Activated T-helper 1 cell treated with Interleukin-2 at 50 U/mL for 16 hours (primary cell): ENCODE results near the gene SDK1.

ENCODE experiments used
- DNase-seq: peaks from one replicate; pipeline ENCODE4 v3.0.0-alpha.2; 2020; ENCODE audit warnings: low read depth

The SDK1 gene

GRCh38 chr7:3787717-3788264 lies 486.7 kb downstream of the SDK1 start:
- no peak for DNase-seq

GRCh38 chr7:3790803-3791202 lies 489.8 kb downstream of the SDK1 start:
- no peak for DNase-seq

DNA sequence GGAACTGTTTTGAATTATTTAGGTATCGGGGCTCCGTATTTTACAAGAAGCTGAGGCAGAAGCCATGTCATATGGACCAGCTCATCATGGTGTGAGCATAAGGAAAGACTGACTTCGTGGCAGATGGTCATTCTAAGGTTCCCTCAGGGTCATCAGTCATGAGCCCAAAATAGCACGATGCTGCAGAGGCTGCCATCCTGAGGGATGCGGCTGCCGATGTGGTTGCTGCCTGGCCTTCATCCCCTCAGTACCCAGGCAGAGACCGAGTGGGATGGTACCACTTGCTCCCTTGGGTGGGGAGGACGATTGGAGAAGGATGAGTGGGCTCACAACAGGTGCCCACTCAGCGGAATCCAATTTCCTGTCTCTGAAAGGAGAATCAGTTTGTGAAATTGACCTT lies 490.3 kb downstream of the SDK1 start:
- no peak for DNase-seq

DNA sequence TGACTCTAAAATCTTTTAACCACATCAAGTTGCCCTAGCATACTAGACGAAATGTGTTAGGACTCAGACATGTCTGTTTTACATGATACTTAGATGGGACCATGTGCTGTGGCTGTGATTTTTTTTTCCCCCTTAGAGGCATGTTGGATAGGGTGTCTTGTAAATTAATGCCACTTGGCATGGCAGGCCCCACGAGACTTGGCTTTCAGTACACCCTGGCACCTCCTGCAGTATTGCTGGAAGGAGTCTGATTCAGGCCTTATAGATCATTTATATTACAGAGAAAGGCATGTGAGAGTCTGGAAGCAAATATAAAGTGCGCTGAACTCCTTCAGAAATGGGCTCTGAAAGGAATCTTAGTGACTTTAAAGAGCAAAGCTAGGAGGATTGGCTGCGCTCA lies 494.1 kb downstream of the SDK1 start:
- DNase-seq: no peak

GRCh38 chr7:3795781-3796180 lies 494.7 kb downstream of the SDK1 start:
- no peak for DNase-seq

GRCh38 chr7:3805151-3805550 lies 504.1 kb downstream of the SDK1 start:
- no peak for DNase-seq

DNA sequence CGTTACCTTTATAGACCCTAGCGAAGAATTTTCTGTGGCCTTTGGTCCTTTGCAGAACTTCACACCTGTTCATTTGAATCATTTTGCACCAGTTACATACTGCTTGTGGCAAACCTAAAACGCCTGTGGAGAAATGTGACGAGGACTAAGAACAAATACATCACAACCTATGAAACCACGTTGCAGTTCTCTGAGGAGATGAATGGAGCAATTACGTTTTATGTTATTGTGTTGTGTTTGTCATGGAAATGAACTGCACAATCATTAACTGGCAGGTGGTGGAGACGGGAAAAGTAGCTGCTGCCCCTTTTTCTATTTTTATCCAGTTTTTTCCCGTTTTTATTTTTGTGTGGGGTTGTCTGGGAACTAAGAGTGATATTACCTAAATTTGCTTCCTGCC lies 505.5 kb downstream of the SDK1 start:
- DNase-seq: no peak

- no peak for DNase-seq
These were observed 506.8 kb downstream of the SDK1 start for GRCh38 chr7:3807824-3808223.

DNA sequence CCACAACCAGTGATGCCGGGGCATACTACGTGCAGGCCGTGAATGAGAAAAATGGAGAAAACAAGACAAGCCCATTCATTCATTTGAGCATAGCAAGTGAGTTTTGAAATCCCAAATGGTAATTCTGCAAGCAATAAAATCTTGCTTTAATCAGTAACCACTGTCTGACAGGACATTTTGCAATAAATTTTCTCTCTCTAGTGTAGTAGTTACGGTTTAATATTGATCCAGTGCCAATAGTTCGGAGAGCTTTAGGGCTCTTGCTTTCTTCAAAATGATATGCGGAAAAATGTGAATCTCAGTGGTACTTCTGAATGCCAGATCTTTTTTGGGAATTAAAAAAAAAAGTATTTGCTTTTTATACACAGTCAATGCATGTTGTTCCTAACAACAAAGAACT lies 520.4 kb downstream of the SDK1 start:
- no peak for DNase-seq

DNA sequence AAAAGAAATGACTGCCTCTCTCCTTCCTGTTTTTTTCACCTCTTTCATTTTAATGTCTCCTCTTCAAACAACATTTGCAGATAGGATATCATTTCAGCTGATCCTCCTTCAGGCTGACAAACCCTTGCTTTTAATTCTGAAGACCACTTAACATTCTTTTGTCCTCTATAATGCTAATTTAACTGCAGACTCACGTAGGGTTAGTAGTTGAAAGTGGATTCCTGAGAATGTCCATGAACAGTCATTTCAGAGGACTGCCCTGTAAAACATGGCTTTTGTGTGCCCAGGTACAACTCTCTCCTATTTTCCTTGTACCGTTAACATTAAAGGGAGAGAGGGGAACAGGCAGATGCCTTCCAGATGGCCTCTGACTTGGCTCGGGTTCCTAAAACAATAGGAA lies 524.4 kb downstream of the SDK1 start:
- no peak for DNase-seq

DNA sequence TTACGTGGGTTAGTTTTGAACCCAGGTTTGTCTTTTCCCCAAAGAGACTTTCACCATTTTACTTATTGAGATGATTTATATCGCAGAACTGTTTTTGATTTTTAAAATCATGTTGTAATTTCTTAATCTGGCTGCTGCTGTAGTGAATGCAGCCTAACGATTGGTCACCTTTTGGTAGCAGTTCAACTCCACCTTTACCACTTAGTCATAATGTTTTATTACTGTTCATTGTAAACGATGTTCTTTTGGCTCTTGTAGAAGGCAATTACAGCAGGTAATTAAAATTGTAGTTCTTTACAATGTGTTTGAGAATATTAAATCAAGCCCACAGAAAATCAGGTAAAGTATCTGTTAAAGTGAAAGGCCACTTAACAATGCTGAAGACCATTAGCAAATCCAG lies 531.1 kb downstream of the SDK1 start:
- no peak for DNase-seq

- no peak for DNase-seq
These were observed 534.1 kb downstream of the SDK1 start for GRCh38 chr7:3835109-3835508.

GRCh38 chr7:3836855-3837254 lies 535.8 kb downstream of the SDK1 start:
- no peak for DNase-seq

DNA sequence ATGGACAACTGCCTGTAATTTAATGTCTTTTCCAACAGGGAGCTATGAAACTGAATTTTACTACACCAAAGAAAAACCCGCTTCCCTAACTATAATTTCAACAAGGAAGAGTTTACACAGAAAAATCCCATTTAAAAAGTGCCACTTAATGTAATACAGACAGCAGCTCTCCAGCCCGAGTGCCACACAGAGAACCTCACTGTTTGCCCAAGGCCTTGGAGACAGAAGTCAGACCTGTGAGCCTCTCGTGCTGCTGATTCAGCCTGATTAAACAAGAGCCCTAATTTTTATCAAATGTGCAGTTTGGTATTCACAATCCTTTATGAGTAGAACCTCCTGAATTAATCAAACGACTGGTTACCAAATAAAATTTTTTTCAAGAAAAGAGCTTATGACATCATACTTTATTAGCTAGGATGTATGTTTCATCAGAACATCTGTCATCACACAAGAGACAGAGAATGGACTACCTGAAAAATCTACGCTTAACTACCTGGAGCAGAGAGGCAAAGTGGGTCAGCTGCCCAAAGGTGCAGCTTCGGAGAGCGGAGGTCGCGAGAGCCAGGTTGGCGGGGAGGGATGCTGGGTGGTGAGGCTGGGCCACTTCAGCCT lies 543.6 kb downstream of the SDK1 start:
- DNase-seq: no peak

DNA sequence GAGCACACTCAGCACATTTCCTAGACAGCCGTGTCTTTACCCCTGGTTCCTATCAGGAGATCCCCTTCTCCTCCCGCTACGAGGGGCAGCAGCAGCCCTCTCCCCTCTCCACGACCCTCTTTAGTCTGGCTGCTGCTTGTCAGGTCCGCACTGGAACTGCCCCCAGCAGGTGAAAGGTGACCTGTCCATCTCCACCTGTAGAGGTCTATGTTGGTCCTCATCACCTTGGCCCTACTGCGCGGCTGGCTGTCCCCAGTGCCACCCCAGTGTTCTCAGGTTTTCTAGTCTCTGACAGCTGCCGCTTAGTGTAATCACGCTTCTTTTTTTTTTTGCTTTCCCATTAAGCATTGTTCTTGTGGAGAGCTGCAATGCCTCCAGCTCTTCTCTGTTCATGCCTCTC lies 545.7 kb downstream of the SDK1 start:
- no peak for DNase-seq

DNA sequence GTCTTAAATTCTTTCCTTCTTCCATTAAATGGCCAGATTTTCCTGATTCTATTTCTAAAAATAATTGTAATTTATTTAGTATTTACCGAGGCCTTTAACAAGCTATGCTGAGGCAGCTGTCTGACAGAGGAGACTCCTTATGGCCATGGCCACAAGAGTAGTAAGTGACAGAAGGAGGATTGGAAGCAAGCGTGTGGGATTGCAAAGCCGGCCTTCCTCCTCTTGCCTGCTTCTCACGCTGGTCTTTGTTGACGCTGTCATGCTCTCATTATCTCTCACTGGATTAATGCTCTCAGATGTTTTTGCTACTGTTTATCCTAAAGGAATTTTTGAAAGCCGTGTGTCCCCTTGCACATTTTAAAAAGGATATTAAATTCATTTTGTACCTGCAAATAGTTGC lies 546.3 kb downstream of the SDK1 start:
- no peak for DNase-seq

- no peak for DNase-seq
These were observed 558.4 kb downstream of the SDK1 start for GRCh38 chr7:3859431-3859830.

DNA sequence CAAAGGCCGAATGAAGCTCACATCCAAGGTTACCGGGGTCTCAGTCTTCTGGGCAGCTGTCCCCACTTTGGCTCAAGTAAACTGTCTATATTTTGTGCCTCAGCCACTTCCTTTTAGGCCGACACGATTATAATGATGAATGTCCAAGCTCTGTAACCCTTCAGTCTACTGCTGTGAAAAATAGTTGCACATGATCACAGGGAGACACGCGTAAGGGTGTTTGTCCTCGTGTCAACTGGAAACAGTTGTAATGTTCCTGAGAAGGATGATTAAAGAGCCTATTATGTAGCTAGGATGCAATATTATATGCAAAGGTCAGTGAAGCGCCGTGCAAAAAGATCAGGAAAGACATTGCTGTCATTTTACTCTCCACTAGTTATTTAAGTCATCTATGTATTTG lies 559.9 kb downstream of the SDK1 start:
- no peak for DNase-seq

DNA sequence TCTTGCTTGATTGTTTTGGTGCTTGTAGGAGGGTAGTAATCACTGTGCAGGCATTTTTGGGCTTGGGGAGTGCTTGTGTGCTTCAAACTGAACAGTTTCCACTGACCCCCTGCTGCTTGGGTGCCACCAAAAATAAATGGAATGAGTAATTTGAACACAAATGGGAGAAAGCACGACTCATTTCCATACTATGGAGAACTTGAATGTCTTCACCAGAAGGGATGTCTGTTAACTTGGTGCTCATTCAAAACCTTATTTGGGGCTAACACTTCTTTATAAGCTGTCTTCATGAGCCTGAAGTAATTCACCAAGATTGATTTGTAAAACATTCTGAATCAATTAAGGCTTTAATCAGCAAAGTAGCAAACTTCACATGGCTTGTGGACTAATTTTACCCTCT lies 560.3 kb downstream of the SDK1 start:
- no peak for DNase-seq

GRCh38 chr7:3861941-3862340 lies 560.9 kb downstream of the SDK1 start:
- no peak for DNase-seq

- DNase-seq: no peak
These were observed 561.7 kb downstream of the SDK1 start for GRCh38 chr7:3862774-3863173.

DNA sequence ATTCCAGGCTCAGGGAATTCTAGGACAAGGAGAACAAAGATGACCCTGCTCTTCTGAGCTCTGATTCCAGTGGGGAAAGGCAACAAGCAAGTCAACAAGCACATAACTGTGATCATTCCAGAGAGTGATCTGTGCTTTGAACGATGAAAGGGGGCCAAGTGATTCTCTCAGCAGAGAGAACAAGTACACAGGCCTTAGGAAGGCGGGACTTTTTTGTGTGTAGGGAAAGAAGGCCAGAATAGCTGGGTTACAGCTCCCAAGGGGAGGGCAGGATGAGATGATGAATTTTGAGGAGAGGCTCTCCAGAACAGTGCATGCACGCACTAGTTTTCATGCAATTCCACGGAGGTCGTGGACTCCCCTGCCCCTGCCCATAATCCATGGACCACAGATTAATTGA lies 565.2 kb downstream of the SDK1 start:
- DNase-seq: no peak

DNA sequence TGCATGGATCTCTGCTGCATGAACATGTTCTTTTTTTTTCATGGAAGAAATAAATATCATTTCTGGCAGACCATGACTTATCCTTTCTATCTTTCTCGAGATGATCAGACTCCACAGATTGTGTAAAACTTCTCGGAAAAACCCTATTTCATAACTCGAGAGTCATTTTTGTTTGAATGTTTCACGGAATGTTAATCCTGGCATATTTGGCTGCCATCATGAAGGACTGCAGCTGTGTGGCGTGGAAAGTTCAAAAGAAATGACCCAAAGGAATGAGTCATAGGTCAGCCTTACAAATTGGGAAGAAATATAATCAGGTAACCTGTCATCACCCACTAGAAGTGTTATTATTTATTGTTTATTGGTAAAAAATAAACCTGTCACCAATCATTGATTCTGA lies 566.8 kb downstream of the SDK1 start:
- DNase-seq: no peak

DNA sequence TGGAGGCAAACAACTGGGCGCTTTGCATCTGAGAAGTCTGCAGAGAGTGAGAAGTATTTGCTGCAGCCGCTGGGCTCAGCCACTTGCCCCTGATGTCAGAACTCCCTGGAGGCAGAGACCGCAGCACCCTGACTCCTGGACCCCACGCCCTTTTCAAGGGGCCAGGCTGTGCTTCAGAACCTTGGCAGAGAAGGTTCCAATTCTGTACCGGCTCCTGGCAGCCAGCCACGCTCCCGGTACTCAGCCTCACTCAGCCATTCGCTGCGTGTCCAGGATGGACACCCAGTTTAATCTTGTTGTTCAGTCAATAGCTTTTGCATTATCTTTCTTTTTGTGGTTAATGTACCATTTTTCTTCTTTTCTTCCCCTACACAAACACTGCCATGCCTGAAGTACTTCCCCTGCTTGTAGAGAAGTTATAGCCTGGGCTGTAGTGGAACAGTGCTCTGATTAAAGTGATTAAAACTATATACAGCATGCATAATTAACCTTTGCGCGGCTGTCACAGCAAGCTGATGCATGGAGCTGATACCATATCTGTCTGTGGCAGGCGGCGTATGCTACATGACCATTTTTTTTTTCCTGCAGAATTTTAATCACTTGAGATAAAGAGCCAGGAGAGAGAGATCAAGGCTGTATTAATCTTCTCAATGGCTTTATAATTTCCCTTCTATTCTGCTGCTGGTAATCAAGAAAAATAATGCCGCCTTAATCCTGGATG lies 578.5 kb downstream of the SDK1 start:
- DNase-seq: no peak
